ENCODE results near the gene ERH. TPM values are rescaled to one million over a fixed set of nuclear protein-coding genes. Genes with fewer than 3 reads are reported as not detected.

ERH gene
- total and polyA plus RNA-seq, 12 donors = 102 to 151 (median 130) TPM

GRCh38 chr14:69404478-69404877, 6.4 kb upstream of the ERH start:
- ATAC-seq (no peak), DNase-seq (no peak)
- TF ChIP-seq CTCF (IDR thresholded peaks at IDR 0.05) = no peak
- Histone ChIP-seq H3K4me1 (peaks cover 9 to 30% (median 26%) of the 10 kb centered on the region in 9 donors), H3K4me3 (no peak overlapping the region), H3K27me3 (no peaks in the 10 kb centered on the region), H3K9me3 (no peaks in the 10 kb centered on the region), H3K36me3 (peaks cover 0 to 11% (median 0%) of the 10 kb centered on the region in 9 donors), H3K27ac (no peak overlapping the region)
- intact Hi-C loops (cut with DNase I) = no loop called here
- WGBS, 2 donors = 95 to 96% methylated on average over 3 of the region's 3 CpGs

- DNase-seq = no peak
- Histone ChIP-seq H3K9me3 (no peaks in the 10 kb centered on the region), H3K4me3 (no peak overlapping the region), H3K27ac (no peak overlapping the region), H3K36me3 (peaks cover 0 to 11% (median 0%) of the 10 kb centered on the region in 9 donors), H3K4me1 (peaks cover 17 to 44% (median 39%) of the 10 kb centered on the region in 9 donors), H3K27me3 (no peaks in the 10 kb centered on the region)
- no peak for TF ChIP-seq CTCF (IDR thresholded peaks at IDR 0.05)
- no peak for ATAC-seq
- intact Hi-C loops (cut with DNase I) = no loop called here
- 83 to 85% methylated on average over 2 of the region's 2 CpGs for WGBS, 2 donors
These were observed 3.7 kb upstream of the ERH start for GRCh38 chr14:69401841-69402240.

- H3K4me3 ChIP-seq = peak overlapping the region in 7 of 10 donors; percentile 67 to 92 (median 81)
- 81 to 84% methylated on average over 6 of the region's 6 CpGs for WGBS, 2 donors
- peaks cover 17 to 61% (median 49%) of the 10 kb centered on the region in 9 donors for H3K4me1 ChIP-seq
- H3K9me3 ChIP-seq = no peaks in the 10 kb centered on the region
- no peaks in the 10 kb centered on the region for H3K27me3 ChIP-seq
- H3K36me3 ChIP-seq = peaks cover 0 to 18% (median 10%) of the 10 kb centered on the region in 9 donors
- no peak overlapping the region for H3K27ac ChIP-seq
- TF ChIP-seq CTCF (IDR thresholded peaks at IDR 0.05) = no peak
- intact Hi-C loops (cut with DNase I) = no loop called here
- DNase-seq (no peak), ATAC-seq (no peak)
These were observed 2.1 kb upstream of the ERH start for GRCh38 chr14:69400154-69400553.

GRCh38 chr14:69399750-69400149, 1.7 kb upstream of the ERH start:
- peaks cover 17 to 65% (median 49%) of the 10 kb centered on the region in 9 donors for H3K4me1 ChIP-seq
- WGBS, 2 donors = 95 to 97% methylated on average over 8 of the region's 8 CpGs

More at GRCh38 chr14:69399750-69400149, 1.7 kb upstream of the ERH start:
- Histone ChIP-seq H3K27ac (no peak overlapping the region), H3K4me3 (peak overlapping the region in 9 of 10 donors; percentile 67 to 92 (median 81)), H3K27me3 (no peaks in the 10 kb centered on the region), H3K36me3 (peaks cover 0 to 18% (median 14%) of the 10 kb centered on the region in 9 donors), H3K9me3 (no peaks in the 10 kb centered on the region)
- TF ChIP-seq CTCF (IDR thresholded peaks at IDR 0.05) = no peak
- DNase-seq = no peak
- no peak for ATAC-seq
- intact Hi-C loops (cut with DNase I) = no loop called here

All from heart right ventricle (tissue), 16 donors.